Ishikawa (cell line): ENCODE results near the gene MLXIP.

Source experiments
- CEBPB ChIP-seq: IDR thresholded peaks from 2 replicates; pipeline ENCODE4 v1.6.1; 2012
- CREB1 ChIP-seq: IDR thresholded peaks from 2 replicates; pipeline ENCODE4 v1.6.1; 2012; ENCODE audit warnings: low read depth
- EGR1 ChIP-seq: IDR thresholded peaks from 2 replicates; pipeline ENCODE4 v1.6.1; 2012
- EP300 ChIP-seq: IDR thresholded peaks from 2 replicates; pipeline ENCODE4 v1.6.1; 2012; ENCODE audit warnings: borderline replicate concordance
- FOXM1 ChIP-seq: IDR thresholded peaks from 2 replicates; pipeline ENCODE4 v1.6.1; 2012; ENCODE audit warnings: low read depth, borderline replicate concordance
- MAX ChIP-seq: IDR thresholded peaks from 2 replicates; pipeline ENCODE4 v1.6.1; 2012
- NFIC ChIP-seq: IDR thresholded peaks from 2 replicates; pipeline ENCODE4 v1.6.1; 2012
- RAD21 ChIP-seq: IDR thresholded peaks from 2 replicates; pipeline ENCODE4 v1.6.1; 2012; ENCODE audit warnings: low read depth
- TAF1 ChIP-seq: IDR thresholded peaks from 2 replicates; pipeline ENCODE4 v1.6.1; 2012; ENCODE audit warnings: low read depth, mild to moderate bottlenecking
- TCF12 ChIP-seq: IDR thresholded peaks from 2 replicates; pipeline ENCODE4 v1.6.1; 2012; ENCODE audit warnings: low read depth
- TEAD4 ChIP-seq: IDR thresholded peaks from 2 replicates; pipeline ENCODE4 v1.6.1; 2012
- USF1 ChIP-seq: IDR thresholded peaks from 2 replicates; pipeline ENCODE4 v1.6.1; 2012
- YY1 ChIP-seq: IDR thresholded peaks from 2 replicates; pipeline ENCODE4 v1.6.1; 2012; ENCODE audit warnings: low read depth
- ZBTB7A ChIP-seq: IDR thresholded peaks from 2 replicates; pipeline ENCODE4 v1.6.1; 2012; ENCODE audit warnings: low read depth
- TF ChIP-seq, protein P1 (sequence below): IDR thresholded peaks from 2 replicates; pipeline ENCODE4 v1.6.1; 2012; ENCODE audit warnings: low read depth, mild to moderate bottlenecking

MLXIP gene

DNA sequence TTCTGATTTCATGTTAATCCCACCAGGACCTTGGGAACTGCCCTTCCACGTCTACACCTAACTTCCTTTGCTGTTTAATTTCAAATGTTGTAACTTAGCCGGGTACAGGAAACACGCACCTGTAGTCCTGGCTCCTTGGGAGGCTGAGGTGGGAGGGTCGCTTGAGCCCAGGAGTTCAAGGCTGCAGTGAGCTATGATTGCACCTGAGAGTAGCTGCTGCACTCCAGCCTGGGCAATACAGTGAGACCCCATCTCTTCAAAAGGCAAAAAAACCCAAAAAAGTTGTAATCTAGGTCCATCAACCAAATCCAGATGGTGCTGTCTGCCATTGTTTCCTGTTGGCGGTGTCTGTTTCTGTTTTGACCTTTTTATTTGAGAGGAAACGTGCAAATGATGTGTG, 42.4 kb upstream of the MLXIP start:
- TF ChIP-seq FOXM1, result no peak
- no peak for TF ChIP-seq CEBPB
- TF ChIP-seq ZBTB7A, result no peak
- TF ChIP-seq TAF1, result no peak
- no peak for TF ChIP-seq EGR1
- TF ChIP-seq NFIC, result no peak
- TF ChIP-seq RAD21, result no peak
- TF ChIP-seq EP300, result no peak
- TF ChIP-seq USF1, result no peak
- TF ChIP-seq TEAD4, result no peak
- no peak for TF ChIP-seq YY1

- TF ChIP-seq FOXM1, result no peak
Measured at GRCh38 chr12:122040579-122041386, 37.8 kb upstream of the MLXIP start.

GRCh38 chr12:122042910-122043309, 35.6 kb upstream of the MLXIP start:
- TF ChIP-seq YY1 (no peak), TCF12 (0 out of 2 replicates have a peak, but pooled peaks have one; percentile 25), RAD21 (no peak; the same call in 1 of the 2 replicates), MAX (peak; percentile 44), USF1 (peak; percentile 82), TEAD4 (0 out of 2 replicates have a peak, but pooled peaks have one; percentile 7), NFIC (0 out of 2 replicates have a peak, but pooled peaks have one; percentile 18)

DNA sequence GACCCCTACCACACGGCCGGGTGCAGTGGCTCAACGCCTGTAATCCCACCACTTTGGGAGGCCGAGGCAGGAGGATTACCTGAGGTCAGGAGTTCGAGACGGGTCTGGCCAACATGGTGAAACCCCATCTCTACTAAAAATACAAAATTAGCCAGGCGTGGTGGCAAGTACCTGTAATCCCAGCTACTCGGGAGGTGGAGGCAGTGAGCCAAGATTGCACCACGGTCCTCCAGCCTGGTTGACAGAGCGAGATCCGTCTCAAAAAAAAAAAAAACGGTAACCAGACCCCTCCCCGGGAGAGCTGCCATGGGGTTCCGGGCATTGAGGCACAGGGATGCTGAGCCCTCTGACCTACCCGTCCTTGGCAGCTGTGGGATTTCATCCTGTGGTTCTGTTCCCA, 35.1 kb upstream of the MLXIP start:
- TF ChIP-seq USF1 (no peak), TEAD4 (no peak), EP300 (no peak), CEBPB (no peak), FOXM1 (no peak), TCF12 (no peak), TAF1 (no peak), CREB1 (no peak), EGR1 (no peak), YY1 (no peak), MAX (no peak), ZBTB7A (no peak)
- TF ChIP-seq, protein P1, sequence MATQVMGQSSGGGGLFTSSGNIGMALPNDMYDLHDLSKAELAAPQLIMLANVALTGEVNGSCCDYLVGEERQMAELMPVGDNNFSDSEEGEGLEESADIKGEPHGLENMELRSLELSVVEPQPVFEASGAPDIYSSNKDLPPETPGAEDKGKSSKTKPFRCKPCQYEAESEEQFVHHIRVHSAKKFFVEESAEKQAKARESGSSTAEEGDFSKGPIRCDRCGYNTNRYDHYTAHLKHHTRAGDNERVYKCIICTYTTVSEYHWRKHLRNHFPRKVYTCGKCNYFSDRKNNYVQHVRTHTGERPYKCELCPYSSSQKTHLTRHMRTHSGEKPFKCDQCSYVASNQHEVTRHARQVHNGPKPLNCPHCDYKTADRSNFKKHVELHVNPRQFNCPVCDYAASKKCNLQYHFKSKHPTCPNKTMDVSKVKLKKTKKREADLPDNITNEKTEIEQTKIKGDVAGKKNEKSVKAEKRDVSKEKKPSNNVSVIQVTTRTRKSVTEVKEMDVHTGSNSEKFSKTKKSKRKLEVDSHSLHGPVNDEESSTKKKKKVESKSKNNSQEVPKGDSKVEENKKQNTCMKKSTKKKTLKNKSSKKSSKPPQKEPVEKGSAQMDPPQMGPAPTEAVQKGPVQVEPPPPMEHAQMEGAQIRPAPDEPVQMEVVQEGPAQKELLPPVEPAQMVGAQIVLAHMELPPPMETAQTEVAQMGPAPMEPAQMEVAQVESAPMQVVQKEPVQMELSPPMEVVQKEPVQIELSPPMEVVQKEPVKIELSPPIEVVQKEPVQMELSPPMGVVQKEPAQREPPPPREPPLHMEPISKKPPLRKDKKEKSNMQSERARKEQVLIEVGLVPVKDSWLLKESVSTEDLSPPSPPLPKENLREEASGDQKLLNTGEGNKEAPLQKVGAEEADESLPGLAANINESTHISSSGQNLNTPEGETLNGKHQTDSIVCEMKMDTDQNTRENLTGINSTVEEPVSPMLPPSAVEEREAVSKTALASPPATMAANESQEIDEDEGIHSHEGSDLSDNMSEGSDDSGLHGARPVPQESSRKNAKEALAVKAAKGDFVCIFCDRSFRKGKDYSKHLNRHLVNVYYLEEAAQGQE, result no peak

- TF ChIP-seq EGR1, result no peak
- no peak for TF ChIP-seq TCF12
- no peak for TF ChIP-seq YY1
- TF ChIP-seq MAX, result no peak
- TF ChIP-seq FOXM1, result no peak
- TF ChIP-seq EP300, result no peak
- no peak for TF ChIP-seq TEAD4
- TF ChIP-seq CREB1, result no peak
- TF ChIP-seq USF1, result no peak
- TF ChIP-seq, protein P1, result no peak
- TF ChIP-seq NFIC, result no peak
- TF ChIP-seq TAF1, result no peak
- no peak for TF ChIP-seq ZBTB7A
Measured at GRCh38 chr12:122045262-122045661, 33.3 kb upstream of the MLXIP start.
